ENCODE results near the gene SLC34A1. TPM values are rescaled to one million over a fixed set of nuclear protein-coding genes. Genes with fewer than 3 reads are reported as not detected.
"Not testable (repeated sequence)": the region's sequence is repeated elsewhere in the genome, so short reads cannot be mapped to it uniquely, and the experiment has no call there.

SLC34A1 gene
- total RNA-seq, 1 experiment from 2014 or later = not detected

- Histone ChIP-seq H3K9ac (ENCODE audit: low read length) (no peak overlapping the region), H3K27ac (ENCODE audit: low read length) (no peak overlapping the region), H3K79me2 (ENCODE audit: low read length) (no peaks in the 10 kb centered on the region), H3K4me3 (ENCODE audit: low read length) (no peak overlapping the region), H3K27me3 (ENCODE audit: low read length) (no peaks in the 10 kb centered on the region), H2AFZ (ENCODE audit: low read length) (no peak overlapping the region), H3K36me3 (ENCODE audit: insufficient read depth, low read length) (no peaks in the 10 kb centered on the region), H3K4me2 (ENCODE audit: low read depth, low read length, poor library complexity, severe bottlenecking) (no peak overlapping the region), H3K9me2 (replicated peaks; ENCODE audit: insufficient read depth, low read length) (no peaks in the 10 kb centered on the region), H3K9me3 (ENCODE audit: low read length) (no peaks in the 10 kb centered on the region), H3K4me1 (ENCODE audit: low read length) (peaks cover 28% of the 10 kb centered on the region), H4K20me1 (ENCODE audit: insufficient read depth, low read depth, low read length) (no peaks in the 10 kb centered on the region)
- DNase-seq = peak; percentile 65
Measured at GRCh38 chr5:177405805-177406204, 21.6 kb downstream of the SLC34A1 start.

GRCh38 chr5:177409043-177409801 is 25.0 kb downstream of the SLC34A1 start, which contains the start of gene F12:
Gene F12, minus strand, starts transcription at chr5:177409564. Its CDS starts 37 bp downstream, at chr5:177409527.
- Histone ChIP-seq H3K9me2 (replicated peaks; ENCODE audit: insufficient read depth, low read length) (no peaks in the 10 kb centered on the region), H4K20me1 (ENCODE audit: insufficient read depth, low read depth, low read length) (no peaks in the 10 kb centered on the region), H3K4me2 (ENCODE audit: low read depth, low read length, poor library complexity, severe bottlenecking) (no peak within 1 kb of the TSS), H3K9me3 (ENCODE audit: low read length) (no peaks in the 10 kb centered on the region), H3K27ac (ENCODE audit: low read length) (no peak within 1 kb of the TSS), H3K79me2 (ENCODE audit: low read length) (no peaks in the 10 kb centered on the region), H3K9ac (ENCODE audit: low read length) (no peak within 1 kb of the TSS), H3K4me3 (ENCODE audit: low read length) (no peak within 1 kb of the TSS), H3K4me1 (ENCODE audit: low read length) (peaks cover 19% of the 10 kb centered on the region), H3K27me3 (ENCODE audit: low read length) (no peaks in the 10 kb centered on the region), H2AFZ (ENCODE audit: low read length) (no peak within 1 kb of the TSS), H3K36me3 (ENCODE audit: insufficient read depth, low read length) (no peaks in the 10 kb centered on the region)
- no peak for DNase-seq

GRCh38 chr5:177410575-177410974 is 26.3 kb downstream of the SLC34A1 start:
- no peaks in the 10 kb centered on the region for H3K27me3 ChIP-seq (ENCODE audit: low read length)
- no peaks in the 10 kb centered on the region for H3K9me2 ChIP-seq (replicated peaks; ENCODE audit: insufficient read depth, low read length)
- no peaks in the 10 kb centered on the region for H3K9me3 ChIP-seq (ENCODE audit: low read length)
- H3K79me2 ChIP-seq (ENCODE audit: low read length) = no peaks in the 10 kb centered on the region
- H2AFZ ChIP-seq (ENCODE audit: low read length) = no peak overlapping the region
- H3K4me1 ChIP-seq (ENCODE audit: low read length) = peaks cover 5% of the 10 kb centered on the region; the same call in 1 of the 2 replicates
- no peak for DNase-seq
- H3K27ac ChIP-seq (ENCODE audit: low read length) = no peak overlapping the region
- no peaks in the 10 kb centered on the region for H4K20me1 ChIP-seq (ENCODE audit: insufficient read depth, low read depth, low read length)
- no peak overlapping the region for H3K4me2 ChIP-seq (ENCODE audit: low read depth, low read length, poor library complexity, severe bottlenecking)
- H3K36me3 ChIP-seq (ENCODE audit: insufficient read depth, low read length) = no peaks in the 10 kb centered on the region
- H3K9ac ChIP-seq (ENCODE audit: low read length) = no peak overlapping the region
- H3K4me3 ChIP-seq (ENCODE audit: low read length) = no peak overlapping the region

GRCh38 chr5:177412603-177413233 is 28.5 kb downstream of the SLC34A1 start:
- H3K27me3 ChIP-seq (ENCODE audit: low read length) = no peaks in the 10 kb centered on the region
- H3K79me2 ChIP-seq (ENCODE audit: low read length) = no peaks in the 10 kb centered on the region
- peak overlapping the region; percentile 47 for H3K4me2 ChIP-seq (ENCODE audit: low read depth, low read length, poor library complexity, severe bottlenecking)
- no peaks in the 10 kb centered on the region for H4K20me1 ChIP-seq (ENCODE audit: insufficient read depth, low read depth, low read length)
- H3K4me3 ChIP-seq (ENCODE audit: low read length) = no peak overlapping the region
- H3K36me3 ChIP-seq (ENCODE audit: insufficient read depth, low read length) = no peaks in the 10 kb centered on the region
- no peak for DNase-seq
- H3K4me1 ChIP-seq (ENCODE audit: low read length) = peaks cover 5% of the 10 kb centered on the region; the same call in 1 of the 2 replicates
- H2AFZ ChIP-seq (ENCODE audit: low read length) = no peak overlapping the region
- no peaks in the 10 kb centered on the region for H3K9me2 ChIP-seq (replicated peaks; ENCODE audit: insufficient read depth, low read length)
- H3K9ac ChIP-seq (ENCODE audit: low read length) = no peak overlapping the region
- H3K9me3 ChIP-seq (ENCODE audit: low read length) = no peaks in the 10 kb centered on the region
- H3K27ac ChIP-seq (ENCODE audit: low read length) = no peak overlapping the region

- Histone ChIP-seq H3K36me3 (ENCODE audit: insufficient read depth, low read length) (no peaks in the 10 kb centered on the region), H4K20me1 (ENCODE audit: insufficient read depth, low read depth, low read length) (no peaks in the 10 kb centered on the region), H3K4me2 (ENCODE audit: low read depth, low read length, poor library complexity, severe bottlenecking) (no peak overlapping the region), H3K79me2 (ENCODE audit: low read length) (no peaks in the 10 kb centered on the region), H3K4me1 (ENCODE audit: low read length) (peaks cover 5% of the 10 kb centered on the region; the same call in 1 of the 2 replicates), H3K9me3 (ENCODE audit: low read length) (no peaks in the 10 kb centered on the region), H3K27ac (ENCODE audit: low read length) (no peak overlapping the region), H3K9me2 (replicated peaks; ENCODE audit: insufficient read depth, low read length) (no peaks in the 10 kb centered on the region), H2AFZ (ENCODE audit: low read length) (no peak overlapping the region), H3K4me3 (ENCODE audit: low read length) (no peak overlapping the region), H3K27me3 (ENCODE audit: low read length) (no peaks in the 10 kb centered on the region), H3K9ac (ENCODE audit: low read length) (no peak overlapping the region)
- no peak for DNase-seq
Measured at GRCh38 chr5:177414481-177414880, 30.2 kb downstream of the SLC34A1 start.

GRCh38 chr5:177417081-177417480 is 32.8 kb downstream of the SLC34A1 start:
- not testable (repeated sequence) for H3K9me3 ChIP-seq (ENCODE audit: low read length); H3K36me3 ChIP-seq (ENCODE audit: insufficient read depth, low read length); H3K27me3 ChIP-seq (ENCODE audit: low read length); H3K4me1 ChIP-seq (ENCODE audit: low read length); DNase-seq; H3K79me2 ChIP-seq (ENCODE audit: low read length); H3K4me2 ChIP-seq (ENCODE audit: low read depth, low read length, poor library complexity, severe bottlenecking); H3K9me2 ChIP-seq (replicated peaks; ENCODE audit: insufficient read depth, low read length); H3K27ac ChIP-seq (ENCODE audit: low read length); H4K20me1 ChIP-seq (ENCODE audit: insufficient read depth, low read depth, low read length); H2AFZ ChIP-seq (ENCODE audit: low read length); H3K9ac ChIP-seq (ENCODE audit: low read length); H3K4me3 ChIP-seq (ENCODE audit: low read length)

GRCh38 chr5:177419046-177419445 is 34.8 kb downstream of the SLC34A1 start:
- no peak overlapping the region for H3K4me2 ChIP-seq (ENCODE audit: low read depth, low read length, poor library complexity, severe bottlenecking)
- H4K20me1 ChIP-seq (ENCODE audit: insufficient read depth, low read depth, low read length) = no peaks in the 10 kb centered on the region
- no peaks in the 10 kb centered on the region for H3K9me3 ChIP-seq (ENCODE audit: low read length)
- H3K4me3 ChIP-seq (ENCODE audit: low read length) = no peak overlapping the region
- no peak overlapping the region for H2AFZ ChIP-seq (ENCODE audit: low read length)
- no peaks in the 10 kb centered on the region for H3K27me3 ChIP-seq (ENCODE audit: low read length)
- DNase-seq = no peak
- H3K27ac ChIP-seq (ENCODE audit: low read length) = no peak overlapping the region
- H3K36me3 ChIP-seq (ENCODE audit: insufficient read depth, low read length) = no peaks in the 10 kb centered on the region
- H3K9me2 ChIP-seq (replicated peaks; ENCODE audit: insufficient read depth, low read length) = no peaks in the 10 kb centered on the region
- H3K9ac ChIP-seq (ENCODE audit: low read length) = no peak overlapping the region
- H3K79me2 ChIP-seq (ENCODE audit: low read length) = no peaks in the 10 kb centered on the region
- H3K4me1 ChIP-seq (ENCODE audit: low read length) = no peaks in the 10 kb centered on the region

GRCh38 chr5:177420472-177420871 is 36.2 kb downstream of the SLC34A1 start:
- not testable (repeated sequence) for H3K27ac ChIP-seq (ENCODE audit: low read length); H2AFZ ChIP-seq (ENCODE audit: low read length); H3K9me3 ChIP-seq (ENCODE audit: low read length); H3K4me1 ChIP-seq (ENCODE audit: low read length); H3K9ac ChIP-seq (ENCODE audit: low read length); H4K20me1 ChIP-seq (ENCODE audit: insufficient read depth, low read depth, low read length); DNase-seq; H3K36me3 ChIP-seq (ENCODE audit: insufficient read depth, low read length); H3K4me3 ChIP-seq (ENCODE audit: low read length); H3K4me2 ChIP-seq (ENCODE audit: low read depth, low read length, poor library complexity, severe bottlenecking); H3K79me2 ChIP-seq (ENCODE audit: low read length); H3K9me2 ChIP-seq (replicated peaks; ENCODE audit: insufficient read depth, low read length); H3K27me3 ChIP-seq (ENCODE audit: low read length)
